HG03175 (cell line): ENCODE results near the gene TAF1C.

Source experiments
- ATAC-seq: cut with Tn5 transposase; IDR thresholded peaks from one replicate; pipeline ENCODE4 v1.9.1; 2021; ENCODE audit warnings: mild to moderate bottlenecking, moderate library complexity; ENCODE audit not compliant: unreplicated experiment

The TAF1C gene

DNA sequence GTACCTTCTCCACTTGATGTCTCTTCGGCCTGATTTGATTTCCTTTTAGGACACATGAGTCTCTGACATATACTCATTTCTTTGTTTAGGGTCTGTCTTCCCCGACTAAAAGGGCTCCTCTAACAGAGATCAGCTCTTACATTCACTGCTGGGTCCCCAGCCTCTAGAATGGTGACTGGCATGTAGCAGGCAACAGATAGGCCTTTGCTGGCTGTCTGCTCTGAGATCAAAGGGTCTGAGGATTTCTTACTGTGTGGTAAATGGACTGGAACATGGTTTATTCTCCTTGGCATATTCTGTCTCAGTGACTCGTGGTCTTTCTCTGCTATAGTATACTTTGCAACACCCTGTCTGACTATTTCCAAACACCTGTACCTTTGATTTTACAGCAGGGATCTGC is 25.1 kb downstream of the TAF1C start:
- ATAC-seq = no peak

DNA sequence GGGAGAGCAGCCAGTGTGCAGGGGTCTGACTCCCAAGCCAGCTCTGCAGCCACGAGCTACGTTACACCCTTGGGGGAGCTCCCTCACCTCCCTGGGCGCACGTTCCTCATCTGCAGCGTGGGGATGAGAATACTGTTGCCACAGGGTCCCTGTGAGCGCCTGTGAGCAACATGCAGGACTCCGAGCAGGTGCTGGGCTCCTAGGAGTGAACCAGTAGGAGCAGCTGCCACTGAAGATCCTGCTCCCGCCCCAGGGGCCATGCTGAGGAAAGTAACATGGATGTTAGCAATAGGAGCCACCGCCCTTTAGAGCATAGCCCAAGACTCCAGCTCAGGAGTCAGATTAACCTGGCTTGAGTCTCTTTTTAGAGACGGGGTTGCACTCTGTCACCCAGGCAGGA is 25.8 kb downstream of the TAF1C start:
- ATAC-seq = no peak

DNA sequence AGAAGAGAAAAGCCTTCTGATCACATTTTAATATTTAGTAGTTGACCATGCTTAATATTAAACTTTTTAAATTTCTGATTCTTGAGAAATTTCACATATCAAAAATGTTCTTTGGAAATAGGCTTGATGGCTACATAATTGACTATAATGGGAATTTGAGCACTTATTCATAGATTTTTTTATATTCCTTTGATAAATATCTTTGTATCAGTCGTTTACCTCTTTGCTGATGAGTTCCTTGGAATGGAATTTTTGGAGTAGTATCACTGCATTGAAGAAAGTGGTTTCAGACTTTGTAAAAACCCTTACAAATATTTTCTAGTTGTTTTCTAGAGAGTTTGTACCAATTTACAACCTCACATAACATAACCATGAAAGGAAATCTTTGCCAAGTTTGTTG is 27.1 kb downstream of the TAF1C start:
- ATAC-seq = no peak

DNA sequence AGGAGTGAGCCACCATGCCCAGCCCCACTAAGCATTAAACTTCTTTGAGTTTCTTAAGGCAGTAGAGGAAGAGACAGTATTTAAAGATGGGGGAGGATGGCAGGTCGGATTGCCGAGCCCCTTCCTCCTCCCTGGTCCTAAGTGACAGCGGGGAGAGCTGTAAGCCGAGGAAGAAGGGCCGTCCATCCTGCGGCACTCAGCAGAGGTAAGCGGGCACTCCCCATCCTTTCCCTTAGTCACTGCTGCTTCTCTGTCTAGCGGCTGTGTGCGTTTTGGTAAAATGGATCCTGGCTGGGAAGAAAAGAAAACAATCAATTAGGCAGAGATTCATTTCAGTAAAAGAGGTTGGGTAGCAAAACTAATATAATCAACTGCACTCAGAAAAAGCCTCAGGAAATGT is 27.9 kb downstream of the TAF1C start:
- no peak for ATAC-seq

DNA sequence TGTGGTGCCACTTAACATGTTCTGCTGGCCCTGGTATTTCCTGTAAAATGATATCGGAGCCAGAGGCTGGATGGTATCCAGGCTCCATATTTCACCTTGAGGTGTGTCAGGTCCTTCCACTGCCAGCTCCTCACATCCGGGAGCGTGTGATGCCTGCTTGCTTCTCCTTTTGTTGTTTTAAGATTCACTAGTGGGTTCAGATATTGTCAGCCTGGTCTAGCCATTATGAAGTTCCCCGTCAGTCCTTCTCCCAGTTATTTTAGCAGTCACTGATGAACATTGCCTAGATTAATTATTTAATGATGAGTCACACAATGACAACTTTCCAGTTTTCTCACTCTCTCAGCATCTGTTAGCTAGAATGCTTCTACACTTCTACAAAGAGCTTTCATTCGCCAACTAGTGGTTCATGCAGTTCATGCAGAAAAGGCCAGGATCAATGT is 30.5 kb downstream of the TAF1C start:
- no peak for ATAC-seq

DNA sequence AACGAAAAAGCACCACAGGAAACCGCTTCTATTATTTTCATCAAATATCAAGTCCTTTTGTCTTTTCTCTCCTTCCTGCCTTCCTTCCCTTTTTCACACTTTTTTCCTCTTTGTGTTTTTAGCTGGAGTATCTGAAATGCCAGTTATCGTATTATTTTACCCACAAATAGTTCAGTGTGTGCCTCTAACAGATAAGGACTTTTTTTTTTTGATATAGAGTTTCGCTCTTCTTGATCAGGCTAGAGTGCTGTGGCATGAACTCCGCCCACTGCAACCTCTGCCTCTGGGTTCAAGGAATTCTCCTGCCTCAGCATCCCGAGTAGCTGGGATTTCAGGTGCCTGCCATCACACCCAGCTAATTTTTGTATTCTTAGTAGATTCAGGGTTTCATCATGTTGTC is 31.1 kb downstream of the TAF1C start:
- no peak for ATAC-seq

DNA sequence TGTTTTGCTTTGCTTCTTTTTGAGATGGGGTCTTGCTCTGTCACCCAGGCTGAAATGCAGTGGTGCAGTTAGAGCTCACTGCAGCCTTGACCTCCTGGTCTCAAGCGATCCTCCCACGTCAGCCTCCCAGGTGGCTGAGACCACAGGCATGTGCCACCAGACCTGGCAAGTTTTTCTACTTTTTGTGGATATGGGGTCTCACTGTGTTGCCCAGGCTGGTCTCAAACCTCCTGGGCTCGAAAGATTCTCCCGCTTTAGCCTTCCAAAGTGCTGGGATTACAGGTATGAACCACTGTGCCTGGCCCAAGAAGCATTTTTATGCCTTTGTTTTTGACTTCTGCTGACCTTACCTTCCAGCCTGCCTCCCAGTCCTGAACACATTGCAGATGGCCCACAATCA is 31.6 kb downstream of the TAF1C start:
- ATAC-seq = no peak

DNA sequence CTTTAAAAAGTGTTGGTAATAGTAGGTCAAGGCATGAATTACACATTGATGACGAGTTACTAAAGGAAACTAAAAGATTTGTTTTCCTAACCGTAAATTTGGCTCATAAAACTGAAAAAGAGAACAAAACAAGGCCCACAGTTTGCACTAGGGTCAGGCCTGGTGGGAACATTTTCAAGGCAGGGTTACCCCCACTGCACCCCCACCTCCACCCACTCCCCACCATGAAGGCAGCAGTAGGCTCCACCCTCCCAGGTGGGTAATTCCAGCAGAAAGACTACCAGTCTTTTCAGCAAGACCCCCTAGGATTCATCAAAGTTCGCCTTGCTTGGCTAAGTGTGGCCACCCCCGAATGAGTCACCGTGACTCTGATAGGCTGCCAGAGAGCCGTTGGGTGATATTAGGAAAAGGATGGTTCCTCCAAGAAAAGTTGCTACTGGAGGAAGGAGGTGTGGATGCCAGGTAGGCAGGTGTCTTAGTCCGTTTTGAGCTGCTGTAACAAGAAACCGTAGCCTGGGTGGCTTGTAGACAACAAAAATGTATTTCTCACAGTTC is 33.1 kb downstream of the TAF1C start:
- no peak for ATAC-seq

DNA sequence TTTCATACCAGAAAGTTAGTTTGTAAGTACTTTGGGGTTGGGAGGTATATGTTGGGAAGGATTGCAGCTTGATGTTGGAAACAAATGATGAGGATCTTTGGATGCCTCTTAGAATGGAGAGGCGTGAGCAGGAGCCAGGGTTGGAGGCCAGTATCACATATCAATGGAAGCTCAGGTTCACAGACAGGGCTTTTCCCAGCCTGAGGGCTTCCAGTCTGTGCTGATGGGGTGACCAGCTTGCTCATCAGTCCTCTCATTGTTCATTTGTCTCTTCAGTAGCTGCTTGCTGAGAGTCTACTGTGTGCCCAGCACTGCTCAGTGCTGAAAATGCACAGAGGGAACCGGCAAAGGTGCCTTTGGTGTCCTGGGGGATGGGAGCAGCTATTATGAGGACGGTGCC is 35.9 kb downstream of the TAF1C start:
- ATAC-seq = no peak

DNA sequence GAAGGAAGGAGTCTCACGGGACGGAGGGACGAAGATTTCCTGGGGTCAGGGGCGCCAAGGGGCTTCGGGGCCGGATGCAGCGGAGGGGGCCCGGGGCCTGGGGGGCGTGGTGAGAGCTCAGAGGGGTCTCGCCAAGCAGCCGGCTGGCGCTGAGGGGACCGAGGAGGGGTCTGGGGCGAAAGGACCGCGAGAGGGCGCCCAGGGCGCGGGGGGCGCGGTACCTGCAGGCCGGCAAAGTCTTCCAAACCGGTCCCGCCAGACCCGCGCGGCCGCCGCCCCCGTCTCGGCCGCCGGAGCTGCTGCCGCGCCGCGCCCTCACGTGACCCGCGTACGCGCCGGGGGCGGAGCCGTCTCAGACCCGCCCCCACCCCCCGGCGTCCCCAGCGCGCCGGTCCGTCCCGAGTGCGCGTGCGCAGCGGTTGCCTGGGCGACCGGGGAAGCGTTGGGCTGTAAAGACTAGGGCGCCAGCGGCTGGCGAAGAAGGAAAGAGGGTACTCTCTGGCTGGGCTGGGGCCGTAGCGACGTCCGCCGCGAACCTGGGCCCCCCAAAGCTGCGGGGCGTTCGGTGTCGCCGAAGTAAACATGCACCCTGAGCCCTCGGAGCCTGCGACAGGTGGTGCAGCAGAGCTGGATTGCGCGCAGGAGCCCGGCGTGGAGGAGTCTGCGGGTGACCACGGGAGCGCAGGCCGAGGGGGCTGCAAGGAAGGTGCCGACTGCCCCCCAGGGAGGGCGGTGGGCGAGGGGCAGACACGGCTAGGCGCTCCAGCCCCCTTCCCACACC is 41.8 kb downstream of the TAF1C start, which contains the start of the genes DNAAF1 and HSDL1:
DNAAF1 (plus strand) TSS at position 450 of the 781 bp plus-strand sequence; CDS start at position 583, 133 bp downstream.
HSDL1 (minus strand) TSS at position 319 of the 781 bp plus-strand sequence. CDS start 13,856 bp downstream, outside the sequence.
- ATAC-seq = peak; percentile 87

DNA sequence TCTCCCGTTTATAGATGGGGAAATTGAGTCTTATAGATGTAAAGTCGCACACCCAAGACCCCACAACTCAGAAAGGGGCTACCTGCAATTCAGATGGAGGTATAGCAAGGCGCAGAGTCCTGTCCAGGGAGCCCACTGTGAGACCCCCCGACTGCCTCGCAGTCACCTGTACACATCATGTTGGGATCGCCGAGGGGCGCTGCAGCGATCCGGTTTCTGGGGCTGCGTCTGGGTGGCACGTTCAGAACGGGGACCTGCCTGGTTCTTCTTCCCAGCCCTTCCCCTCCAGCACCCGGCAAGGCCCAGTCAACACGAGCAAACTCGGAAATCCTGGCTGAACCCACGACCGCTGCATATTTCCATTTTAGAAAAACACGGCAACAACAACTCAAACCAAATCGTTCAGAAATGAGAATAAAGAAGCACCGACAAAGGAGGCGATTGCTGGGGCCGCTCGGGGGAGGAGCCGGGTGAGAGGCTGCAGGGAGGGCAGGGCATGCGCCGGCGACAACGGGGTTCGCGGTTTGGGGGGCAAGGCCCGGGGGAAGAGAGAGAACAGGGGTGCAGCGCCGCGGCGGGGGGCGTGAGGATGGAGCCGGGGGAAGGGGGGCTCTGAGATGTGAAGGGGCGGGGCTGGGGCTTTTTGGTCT is 42.5 kb downstream of the TAF1C start:
- ATAC-seq = no peak

DNA sequence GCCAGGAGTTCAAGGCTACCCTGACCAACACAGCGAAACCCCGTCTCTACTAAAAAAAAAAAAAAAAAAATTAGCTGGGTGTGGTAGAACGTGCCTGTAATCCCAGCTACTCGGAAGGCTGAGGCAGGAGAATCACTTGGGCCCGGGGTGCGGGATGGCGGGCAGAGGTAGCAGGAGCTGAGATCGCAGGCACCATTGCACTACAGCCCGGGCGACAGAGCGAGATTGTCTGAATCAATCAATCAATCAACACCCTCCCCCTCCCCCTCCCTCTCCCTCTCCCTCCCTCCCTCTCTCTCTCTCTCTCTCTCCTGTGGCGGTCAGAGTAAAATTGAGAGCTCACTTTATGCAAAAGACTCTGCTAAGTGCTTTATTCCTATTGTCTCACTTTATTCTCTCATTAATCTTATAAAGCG is 43.1 kb downstream of the TAF1C start:
- no peak for ATAC-seq

DNA sequence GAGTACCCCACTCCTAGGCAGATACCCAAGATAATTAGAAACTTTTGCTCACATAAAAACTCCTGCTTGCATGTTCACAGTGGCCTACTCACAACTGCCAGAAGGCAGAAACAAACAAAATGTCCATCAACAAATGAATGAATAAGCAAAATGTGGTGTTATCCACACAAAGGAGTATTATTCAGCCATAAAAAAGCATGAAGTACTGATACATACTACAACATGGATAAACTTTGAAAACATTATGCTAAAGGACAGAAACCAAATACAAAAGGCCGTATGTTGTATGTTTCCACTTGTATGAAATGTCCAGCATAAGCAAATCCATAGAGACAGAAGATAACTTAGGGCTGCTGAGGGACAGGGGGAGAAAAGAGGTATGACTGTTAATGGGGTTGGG is 43.8 kb downstream of the TAF1C start:
- ATAC-seq = no peak

DNA sequence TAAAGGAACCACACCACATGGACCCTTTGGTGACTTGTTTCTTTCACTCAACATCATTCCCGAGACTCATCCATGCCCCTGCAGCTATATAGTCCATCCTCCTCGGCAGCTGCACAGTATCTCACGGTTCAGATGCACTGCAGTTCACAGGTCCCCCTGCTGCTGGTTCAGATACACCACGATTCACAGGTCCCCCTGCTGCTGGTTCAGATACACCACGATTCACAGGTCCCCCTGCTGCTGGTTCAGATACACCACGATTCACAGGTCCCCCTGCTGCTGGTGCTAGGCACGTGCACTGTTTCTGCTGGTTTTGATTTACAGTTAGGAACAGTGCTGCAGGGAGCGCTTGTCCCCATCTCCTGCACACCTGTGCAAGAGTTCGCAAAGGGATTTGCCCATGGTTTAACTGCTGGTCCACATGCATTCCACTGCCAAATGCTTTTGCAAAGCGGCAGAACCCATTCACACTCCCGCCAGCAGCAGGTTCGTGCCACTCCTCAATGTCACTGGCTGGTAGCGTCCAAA is 45.6 kb downstream of the TAF1C start:
- no peak for ATAC-seq

DNA sequence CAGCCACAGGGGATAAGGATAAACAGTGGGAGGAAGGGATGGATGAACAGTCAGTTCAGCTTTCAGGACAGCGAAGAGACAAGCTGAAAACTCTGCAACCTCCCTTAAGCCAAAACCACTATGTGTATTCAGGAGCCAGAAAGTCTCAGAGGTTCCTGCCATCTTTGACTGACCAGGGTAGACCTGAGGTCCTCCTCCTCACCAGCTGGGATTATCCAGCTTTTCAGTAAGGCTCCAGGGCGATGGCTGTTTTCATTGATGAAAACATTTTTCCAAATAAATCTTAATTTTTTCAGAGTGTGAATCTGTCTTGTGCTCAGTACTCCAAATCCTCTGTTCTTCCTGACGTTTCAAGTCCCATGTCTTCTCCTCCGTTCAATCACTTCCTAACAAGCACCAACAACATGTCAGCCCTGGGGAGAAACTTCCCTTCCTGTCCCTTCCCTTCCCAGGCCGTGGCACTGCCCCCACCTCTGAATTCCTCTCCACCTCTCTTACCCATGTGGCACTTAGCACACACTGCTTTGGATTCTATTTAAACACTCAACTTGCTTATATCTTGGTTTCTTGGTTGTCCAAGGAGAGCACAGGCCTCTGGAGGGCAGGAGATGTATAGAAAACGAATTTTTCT is 47.1 kb downstream of the TAF1C start:
- ATAC-seq = no peak

DNA sequence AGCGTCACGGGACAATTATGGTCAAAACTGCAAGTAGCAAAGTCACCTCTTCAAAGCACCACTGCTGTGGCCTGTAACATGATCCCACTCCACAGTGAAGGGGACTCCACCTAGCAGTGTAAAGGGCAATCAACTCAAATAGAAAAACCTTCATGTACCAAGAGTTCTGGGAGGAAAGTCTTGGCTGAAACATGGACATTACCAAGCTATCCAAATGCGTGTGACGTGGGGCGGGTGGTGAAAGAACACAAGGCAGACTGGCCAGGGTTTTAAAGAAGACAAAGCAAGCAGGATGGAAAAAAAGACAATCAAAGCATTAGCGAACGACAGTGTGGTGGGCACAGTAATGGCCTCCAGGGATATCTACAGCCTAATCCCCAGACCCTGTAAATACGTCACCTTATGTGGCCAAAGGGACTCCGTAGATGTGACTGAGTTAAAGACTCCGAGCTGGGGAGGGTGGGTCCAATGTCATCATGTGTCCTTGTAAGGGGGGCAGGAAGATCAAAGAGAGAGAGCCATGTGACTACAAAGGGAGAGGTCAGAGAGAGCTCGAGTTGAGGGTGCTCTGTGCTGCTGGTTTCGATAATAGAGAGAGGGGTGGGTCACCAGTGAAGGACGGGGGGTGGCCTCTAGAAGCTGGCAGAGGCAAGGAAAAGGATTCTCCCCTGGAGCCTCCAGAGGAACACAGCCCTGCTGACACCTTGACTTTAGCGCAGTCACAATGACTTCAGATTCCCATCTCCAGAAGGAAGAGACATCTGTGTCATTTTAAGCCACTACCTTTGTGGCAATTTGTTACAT is 47.8 kb downstream of the TAF1C start:
- ATAC-seq = no peak

DNA sequence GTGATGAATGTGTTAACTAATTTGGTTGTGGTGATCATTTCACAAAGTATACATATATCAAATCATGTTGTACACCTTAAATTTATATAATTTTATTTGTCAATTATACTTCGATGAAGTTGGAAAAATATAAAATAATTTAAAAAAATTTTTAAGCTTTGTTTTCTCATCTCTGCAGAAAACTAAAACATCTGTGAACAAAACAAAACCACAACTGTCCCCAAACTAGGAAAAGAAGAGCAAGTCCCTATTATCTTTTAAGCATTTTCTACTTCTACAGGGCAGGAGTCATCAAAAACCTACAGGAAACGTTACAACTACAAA is 48.4 kb downstream of the TAF1C start:
- no peak for ATAC-seq

DNA sequence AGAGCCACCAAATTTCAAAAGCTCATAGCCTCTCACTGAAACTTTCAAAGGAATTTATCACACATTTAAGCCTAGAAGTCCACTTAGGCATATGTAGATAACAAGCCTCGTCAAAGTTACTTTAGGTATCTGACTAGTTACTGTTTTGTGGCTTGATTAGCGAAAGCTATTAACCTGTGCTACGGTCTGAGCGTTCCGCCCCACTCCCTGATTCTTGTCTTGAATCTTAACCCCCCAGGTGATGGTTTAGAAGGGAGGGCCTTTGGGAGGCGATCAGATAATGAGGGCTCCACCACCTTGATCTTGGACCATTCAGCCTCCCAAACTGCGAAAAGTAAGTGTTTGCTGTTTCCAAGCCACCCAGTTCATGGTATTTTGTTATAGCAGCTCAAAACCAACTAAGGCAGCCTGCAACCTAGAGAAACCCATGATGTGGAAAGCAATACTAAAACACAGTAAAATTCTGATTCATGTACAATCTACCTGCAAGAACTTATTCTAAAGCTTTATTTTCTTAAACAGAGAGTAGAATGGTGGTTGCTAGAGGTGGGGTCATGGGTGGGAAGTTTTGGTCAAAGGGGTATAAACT is 49.0 kb downstream of the TAF1C start:
- ATAC-seq = no peak

DNA sequence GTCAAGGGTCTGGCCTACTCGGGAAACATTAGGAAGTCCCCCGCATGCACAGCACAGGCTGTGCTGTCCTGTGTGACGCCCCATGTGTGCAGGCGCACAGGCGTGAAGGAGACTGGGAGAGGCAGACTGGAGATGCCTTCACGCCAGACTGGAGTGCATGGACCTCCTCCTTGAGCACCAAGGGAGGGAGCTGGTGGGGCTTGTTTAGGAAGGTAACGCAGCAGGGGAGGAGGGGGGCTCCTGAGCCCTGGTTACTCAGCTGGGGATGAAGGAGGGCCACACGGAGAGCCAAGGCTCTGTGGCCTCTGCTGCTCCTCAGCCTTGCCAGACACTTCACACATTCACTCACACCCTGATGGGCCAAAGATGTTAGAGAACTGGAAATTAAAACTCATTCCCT is 49.6 kb downstream of the TAF1C start:
- no peak for ATAC-seq
